ENCODE results near the gene AGPAT2.

Gene AGPAT2

GRCh38 chr9:136686534-136686793, 793 bp downstream of the AGPAT2 start:
- no peak for TF ChIP-seq CTCF (IDR thresholded peaks at IDR 0.05; ENCODE audit: low read depth, low read length, missing control alignments)
- no peak for DNase-seq (ENCODE audit: low read depth)
- H3K4me3 ChIP-seq (ENCODE audit: low read depth, low read length) = peak overlapping the region; percentile 83

GRCh38 chr9:136685790-136686533, 1.3 kb downstream of the AGPAT2 start:
- no peak for TF ChIP-seq CTCF (IDR thresholded peaks at IDR 0.05; ENCODE audit: low read depth, low read length, missing control alignments)

GRCh38 chr9:136685216-136685615, 2.0 kb downstream of the AGPAT2 start:
- no peak for DNase-seq (ENCODE audit: low read depth)
- H3K4me3 ChIP-seq (ENCODE audit: low read depth, low read length) = no peak overlapping the region
- TF ChIP-seq CTCF (IDR thresholded peaks at IDR 0.05; ENCODE audit: low read depth, low read length, missing control alignments) = no peak

More at GRCh38 chr9:136685790-136686533, 1.3 kb downstream of the AGPAT2 start:
- peak overlapping the region; percentile 83 for H3K4me3 ChIP-seq (ENCODE audit: low read depth, low read length)
- DNase-seq (ENCODE audit: low read depth) = no peak

GRCh38 chr9:136684799-136685198, 2.5 kb downstream of the AGPAT2 start:
- no peak overlapping the region for H3K4me3 ChIP-seq (ENCODE audit: low read depth, low read length)
- no peak for DNase-seq (ENCODE audit: low read depth)
- no peak for TF ChIP-seq CTCF (IDR thresholded peaks at IDR 0.05; ENCODE audit: low read depth, low read length, missing control alignments)

GRCh38 chr9:136684339-136684738, 2.9 kb downstream of the AGPAT2 start:
- H3K4me3 ChIP-seq (ENCODE audit: low read depth, low read length) = no peak overlapping the region
- no peak for DNase-seq (ENCODE audit: low read depth)
- TF ChIP-seq CTCF (IDR thresholded peaks at IDR 0.05; ENCODE audit: low read depth, low read length, missing control alignments) = no peak

- no peak for TF ChIP-seq CTCF (IDR thresholded peaks at IDR 0.05; ENCODE audit: low read depth, low read length, missing control alignments)
- H3K4me3 ChIP-seq (ENCODE audit: low read depth, low read length) = no peak overlapping the region
- DNase-seq (ENCODE audit: low read depth) = no peak
Measured at GRCh38 chr9:136683755-136684154, 3.5 kb downstream of the AGPAT2 start.

GRCh38 chr9:136683173-136683745, 4.0 kb downstream of the AGPAT2 start:
- TF ChIP-seq CTCF (IDR thresholded peaks at IDR 0.05; ENCODE audit: low read depth, low read length, missing control alignments) = no peak
- H3K4me3 ChIP-seq (ENCODE audit: low read depth, low read length) = no peak overlapping the region
- no peak for DNase-seq (ENCODE audit: low read depth)
